GM18505 (cell line): ENCODE results near the gene CDCA4.
"Not testable (repeated sequence)": the region's sequence is repeated elsewhere in the genome, so short reads cannot be mapped to it uniquely, and the experiment has no call there.

ENCODE experiments used
- ATAC-seq: cut with Tn5 transposase; IDR thresholded peaks from one replicate; pipeline ENCODE4 v1.9.1; 2021; ENCODE audit not compliant: unreplicated experiment
- POLR2A ChIP-seq: IDR thresholded peaks from 4 replicates; pipeline ENCODE4 v1.6.1; 2011; ENCODE audit warnings: borderline replicate concordance; ENCODE audit not compliant: insufficient read depth, insufficient read length; ENCODE audit errors: extremely low read depth

The CDCA4 gene

DNA sequence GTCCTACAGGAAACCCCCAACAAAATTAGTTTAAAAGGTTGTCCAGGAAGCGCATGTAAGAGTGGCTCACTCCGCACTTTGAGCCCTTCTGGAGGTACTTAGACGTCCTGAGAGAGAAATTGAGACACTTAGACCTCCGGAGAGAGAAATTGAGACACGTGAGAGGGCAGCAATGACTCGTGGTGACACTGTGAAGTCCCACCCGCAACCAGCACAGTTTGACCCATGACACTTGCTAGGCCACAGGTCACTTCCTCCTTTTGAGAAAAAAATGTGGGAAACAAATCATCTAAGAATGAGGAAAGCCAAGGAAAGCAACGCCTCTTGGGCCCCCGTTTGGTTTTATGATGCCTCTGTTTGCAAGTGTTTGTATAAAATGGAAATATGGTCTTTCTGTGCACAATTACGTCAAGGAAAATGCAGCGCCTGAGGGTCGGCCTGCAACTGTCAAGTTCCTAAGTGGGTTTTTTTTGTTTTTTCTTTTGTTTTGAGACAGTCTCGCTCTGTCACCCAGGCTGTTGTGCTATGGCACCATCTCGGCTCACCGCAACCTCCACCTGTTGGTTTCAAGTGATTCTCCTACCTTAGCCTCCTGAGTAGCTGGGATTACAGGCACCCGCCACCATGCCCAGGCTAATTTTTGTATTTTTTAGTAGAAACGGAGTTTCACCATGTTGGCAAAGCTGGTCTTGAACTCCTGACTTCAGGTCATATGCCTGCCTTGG, 13.6 kb upstream of the CDCA4 start:
- no peak for TF ChIP-seq POLR2A

GRCh38 chr14:105033412-105033900, 12.6 kb upstream of the CDCA4 start:
- not testable (repeated sequence) for ATAC-seq

More for the DNA sequence above, 13.6 kb upstream of the CDCA4 start:
- ATAC-seq = no peak

- ATAC-seq = not testable (repeated sequence)
Measured at GRCh38 chr14:105032451-105032901, 11.6 kb upstream of the CDCA4 start.

GRCh38 chr14:105030836-105031396, 10.0 kb upstream of the CDCA4 start:
- ATAC-seq = no peak
- no peak for TF ChIP-seq POLR2A

- ATAC-seq = no peak
- TF ChIP-seq POLR2A = no peak
Measured at GRCh38 chr14:105030194-105030593, 9.3 kb upstream of the CDCA4 start.

DNA sequence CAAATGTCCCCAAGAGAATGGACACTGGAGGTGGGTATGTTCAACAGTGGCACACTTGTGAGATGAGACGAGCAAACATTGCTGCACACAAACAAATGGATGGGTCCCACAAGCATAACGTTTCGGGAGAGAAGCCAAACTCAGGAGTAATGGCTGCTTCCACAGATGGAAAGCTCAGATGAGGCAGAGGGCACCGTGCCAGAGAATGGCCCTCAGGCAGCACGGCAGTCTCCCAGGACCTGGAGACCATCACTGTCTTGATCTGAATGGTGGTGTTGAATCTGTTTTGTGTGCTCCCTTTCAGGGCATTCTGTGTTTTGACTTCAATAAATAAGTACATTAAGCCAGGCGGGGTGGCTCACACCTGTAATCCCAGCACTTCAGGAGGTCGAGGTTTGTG, 8.5 kb upstream of the CDCA4 start:
- no peak for ATAC-seq

GRCh38 chr14:105028251-105028927, 7.5 kb upstream of the CDCA4 start:
- ATAC-seq = no peak
- no peak for TF ChIP-seq POLR2A

More for the DNA sequence above, 8.5 kb upstream of the CDCA4 start:
- TF ChIP-seq POLR2A = no peak

DNA sequence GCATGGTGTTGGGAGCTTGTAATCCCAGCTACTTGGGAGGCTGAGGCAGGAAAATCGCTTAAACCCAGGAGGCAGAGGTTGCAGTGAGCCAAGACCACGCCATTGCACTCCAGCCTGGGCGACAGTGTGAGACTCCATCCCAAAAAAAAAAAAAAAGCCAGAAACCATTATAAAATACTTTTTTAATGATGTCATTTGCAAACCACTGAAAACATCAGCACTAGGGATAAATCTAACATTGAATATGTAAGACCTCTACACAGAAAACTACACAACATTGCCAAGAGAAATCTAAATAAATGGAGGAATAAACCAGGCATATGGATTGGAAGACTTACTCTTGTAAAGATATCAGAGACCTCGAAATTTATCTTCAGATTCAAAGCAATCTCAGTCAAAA, 6.8 kb upstream of the CDCA4 start:
- ATAC-seq = not testable (repeated sequence)

GRCh38 chr14:105026802-105027563, 6.1 kb upstream of the CDCA4 start:
- no peak for ATAC-seq
- TF ChIP-seq POLR2A = no peak

DNA sequence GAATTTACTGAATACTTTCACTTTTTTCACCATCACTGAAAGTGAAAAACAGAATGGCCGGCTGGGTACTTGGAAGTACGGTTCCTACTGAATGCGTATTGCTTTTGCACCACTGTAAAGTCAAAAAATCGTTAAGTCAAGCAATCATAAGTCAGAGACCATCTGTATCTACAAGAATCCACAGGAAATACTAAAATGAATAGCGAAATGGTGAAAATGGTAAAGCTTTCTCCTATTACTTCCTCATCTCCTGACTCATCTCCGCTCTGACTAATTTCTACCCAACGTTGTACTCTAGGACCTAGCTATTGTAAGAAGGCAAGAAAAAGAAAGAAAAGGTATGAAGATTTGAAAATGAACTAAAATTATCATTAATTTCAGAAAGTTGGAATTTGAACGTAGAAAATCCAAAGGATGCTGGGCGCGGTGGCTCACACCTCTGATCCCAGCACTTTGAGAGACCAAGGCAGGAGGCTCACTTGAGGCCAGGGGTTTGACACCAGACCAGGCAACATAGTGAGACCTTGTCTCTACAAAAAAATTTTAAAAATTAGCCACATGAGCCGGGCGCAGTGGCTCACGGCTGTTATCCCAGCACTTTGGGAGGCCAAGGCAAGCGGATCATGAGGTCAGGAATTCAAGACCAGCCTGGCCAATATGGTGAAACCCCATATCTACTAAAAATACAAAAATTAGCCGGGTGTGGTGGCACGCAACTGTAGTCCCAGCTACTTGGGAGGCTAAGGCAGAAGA, 5.3 kb upstream of the CDCA4 start:
- no peak for ATAC-seq
- TF ChIP-seq POLR2A = no peak

- ATAC-seq = no peak
Measured at GRCh38 chr14:105025429-105025828, 4.5 kb upstream of the CDCA4 start.

GRCh38 chr14:105023791-105024480, 3.1 kb upstream of the CDCA4 start:
- TF ChIP-seq POLR2A = no peak
- ATAC-seq = no peak

More at GRCh38 chr14:105025429-105025828, 4.5 kb upstream of the CDCA4 start:
- no peak for TF ChIP-seq POLR2A
